HG02588 (cell line): Measurements from ENCODE around the gene DNAJC4.

Source experiments
- ATAC-seq: cut with Tn5 transposase; IDR thresholded peaks from one replicate; pipeline ENCODE4 v1.9.1; 2021; ENCODE audit warnings: mild to moderate bottlenecking, moderate library complexity; ENCODE audit not compliant: unreplicated experiment

DNAJC4 gene

DNA sequence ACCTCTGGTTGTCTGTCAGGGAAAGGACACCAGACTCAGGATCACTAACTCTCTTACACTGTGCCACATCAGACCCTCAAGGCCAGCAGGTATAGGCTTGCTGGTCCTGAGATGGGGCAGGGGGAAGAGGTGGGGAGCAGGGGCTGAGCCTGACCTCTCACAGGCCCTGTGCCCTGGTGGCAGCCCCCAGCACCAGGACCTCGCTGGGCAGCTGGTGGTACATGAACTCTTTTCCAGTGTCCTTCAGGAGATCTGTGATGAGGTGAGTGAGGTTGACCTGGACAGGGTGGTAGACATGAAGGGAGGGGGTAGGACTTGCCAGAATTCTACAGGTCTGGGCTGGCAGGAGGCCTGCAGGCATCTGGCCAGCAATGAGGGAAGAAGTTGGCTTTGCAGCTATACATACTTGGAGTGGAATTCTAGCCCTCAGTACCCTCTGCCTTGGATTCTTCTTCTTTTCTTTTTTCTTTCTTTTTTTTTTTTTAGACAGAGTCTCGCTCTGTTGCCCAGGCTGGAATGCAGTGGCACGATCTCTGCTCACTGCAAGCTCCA, 2.9 kb upstream of the DNAJC4 start:
- no peak for ATAC-seq

DNA sequence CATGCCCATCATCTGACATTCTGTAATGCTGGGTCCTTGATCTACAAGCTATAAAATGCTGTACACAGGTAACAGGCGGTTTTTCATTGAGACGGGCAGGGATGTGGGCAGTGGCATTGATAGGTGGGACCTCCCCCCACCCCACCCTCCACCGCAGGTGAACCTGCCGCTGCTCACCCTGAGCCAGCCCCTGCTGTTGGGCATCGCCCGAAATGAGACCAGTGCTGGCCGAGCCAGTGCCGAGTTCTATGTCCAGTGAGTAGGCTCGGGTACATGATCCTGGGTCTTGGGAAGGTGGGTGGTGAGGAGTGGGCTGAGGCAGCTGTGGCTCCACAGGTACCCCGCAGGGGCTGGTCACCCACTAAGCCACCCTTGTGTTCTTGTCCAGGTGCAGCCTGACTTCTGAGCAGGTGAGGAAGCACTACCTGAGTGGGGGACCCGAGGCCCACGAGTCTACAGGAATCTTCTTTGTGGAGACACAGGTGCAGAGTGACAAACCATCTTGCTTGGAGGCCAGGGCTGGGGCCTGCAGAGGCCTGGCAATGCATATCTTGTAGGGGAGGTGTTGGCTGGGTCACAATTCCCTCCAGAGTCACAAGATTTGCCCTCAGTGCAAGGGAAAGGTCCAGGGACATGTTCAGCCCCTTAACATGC, 1.1 kb upstream of the DNAJC4 start:
- no peak for ATAC-seq

DNA sequence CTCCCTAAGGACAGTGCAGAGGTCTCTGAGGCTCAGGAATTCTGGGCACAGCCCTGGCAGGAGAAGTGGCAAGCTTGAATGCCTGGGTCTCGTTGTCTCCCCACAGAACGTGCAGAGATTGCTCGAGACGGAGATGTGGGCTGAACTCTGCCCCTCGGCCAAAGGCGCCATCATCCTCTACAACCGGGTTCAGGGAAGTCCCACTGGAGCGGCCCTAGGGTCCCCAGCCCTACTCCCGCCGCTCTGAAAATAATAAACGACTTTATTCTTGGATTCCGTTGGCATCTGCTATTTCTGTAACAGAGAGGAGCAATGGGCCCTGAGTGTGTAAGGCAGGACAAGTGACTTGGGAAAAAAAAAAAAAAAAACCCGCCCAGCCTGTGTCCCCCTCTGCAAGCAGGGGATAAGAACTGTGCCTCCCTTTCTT, 591 bp upstream of the DNAJC4 start:
- no peak for ATAC-seq

DNA sequence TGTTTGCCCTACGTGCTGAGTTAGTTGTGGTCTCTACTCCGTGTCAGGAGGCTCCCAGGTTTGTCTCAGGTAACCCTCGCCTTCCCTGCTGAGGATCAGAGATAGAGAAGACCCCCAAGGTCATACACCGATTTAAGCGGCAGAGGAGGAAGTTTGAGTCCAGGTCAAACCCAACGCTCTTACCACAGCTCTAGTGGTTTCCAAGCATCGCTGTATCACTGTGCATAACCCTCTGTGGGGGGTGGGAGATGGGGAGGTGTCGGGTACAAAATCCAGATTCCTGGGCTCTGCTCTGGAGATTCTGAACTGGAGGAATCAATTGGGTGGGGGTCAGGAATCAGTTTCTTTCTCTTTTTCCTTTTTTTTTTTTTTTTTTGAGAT, 627 bp downstream of the DNAJC4 start:
- no peak for ATAC-seq

DNA sequence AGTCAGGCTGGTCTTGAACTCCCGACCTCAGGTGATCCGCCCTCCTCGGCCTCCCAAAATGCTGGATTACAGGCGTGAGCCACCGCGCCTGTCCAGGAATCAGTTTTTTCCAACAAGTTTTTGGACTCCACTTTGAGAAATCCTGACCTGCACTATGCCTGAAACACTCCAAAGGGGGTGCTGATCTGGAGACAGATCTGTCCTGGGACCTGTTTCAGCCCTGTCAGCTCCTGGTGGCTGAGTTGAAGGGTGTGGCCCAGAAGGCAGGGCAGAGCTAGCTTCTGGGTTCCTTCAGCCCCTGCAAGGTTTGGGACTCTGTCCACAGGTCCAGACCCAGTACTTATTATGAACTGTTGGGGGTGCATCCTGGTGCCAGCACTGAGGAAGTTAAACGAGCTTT, 1.2 kb downstream of the DNAJC4 start:
- ATAC-seq: no peak

DNA sequence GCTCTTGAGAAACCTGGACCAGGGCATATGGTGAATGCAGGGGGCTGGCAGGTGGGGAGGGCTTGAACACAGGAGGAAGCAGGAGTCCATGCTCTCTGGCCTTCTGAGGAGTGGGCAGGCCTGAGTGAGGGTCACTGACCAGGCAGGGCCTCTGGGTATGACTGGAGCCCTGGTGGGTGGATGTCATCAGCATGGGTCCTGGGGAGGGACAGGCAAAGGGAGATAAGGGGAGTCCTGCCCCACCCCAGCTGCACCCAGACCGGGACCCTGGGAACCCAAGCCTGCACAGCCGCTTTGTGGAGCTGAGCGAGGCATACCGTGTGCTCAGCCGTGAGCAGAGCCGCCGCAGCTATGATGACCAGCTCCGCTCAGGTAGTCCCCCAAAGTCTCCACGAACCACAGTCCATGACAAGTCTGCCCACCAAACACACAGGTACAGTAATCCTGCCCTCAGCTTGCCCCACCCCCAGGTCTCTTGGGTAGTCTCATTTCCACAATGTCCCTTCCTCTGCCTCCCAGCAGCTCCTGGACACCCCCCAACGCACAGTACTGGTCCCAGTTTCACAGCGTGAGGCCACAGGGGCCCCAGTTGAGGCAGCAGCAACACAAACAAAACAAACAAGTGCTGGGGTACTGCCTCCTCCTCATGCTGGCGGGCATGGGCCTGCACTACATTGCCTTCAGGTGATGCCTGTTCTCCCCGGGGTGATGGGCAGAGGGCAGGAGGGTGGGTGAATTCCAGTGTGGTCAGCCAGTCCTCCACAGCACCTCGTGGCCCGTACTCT, 2.0 kb downstream of the DNAJC4 start:
- ATAC-seq: no peak

DNA sequence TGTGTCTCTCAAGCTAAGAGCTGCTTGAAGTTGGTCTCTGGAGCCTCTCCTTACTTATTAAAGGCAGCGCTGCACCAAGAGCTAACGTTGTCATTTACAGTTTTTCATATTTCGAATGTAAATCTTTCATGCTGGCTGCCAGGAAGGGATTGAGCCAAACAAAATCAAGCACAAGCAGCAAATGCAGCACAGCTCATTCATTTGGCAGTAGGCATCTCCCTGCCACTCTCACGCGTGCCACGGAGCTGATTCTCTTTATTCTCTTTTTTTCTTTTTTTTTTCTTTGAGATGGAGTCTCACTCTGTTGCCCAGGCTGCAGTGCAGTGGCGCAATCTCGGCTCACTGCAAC, 2.6 kb downstream of the DNAJC4 start:
- ATAC-seq: no peak

DNA sequence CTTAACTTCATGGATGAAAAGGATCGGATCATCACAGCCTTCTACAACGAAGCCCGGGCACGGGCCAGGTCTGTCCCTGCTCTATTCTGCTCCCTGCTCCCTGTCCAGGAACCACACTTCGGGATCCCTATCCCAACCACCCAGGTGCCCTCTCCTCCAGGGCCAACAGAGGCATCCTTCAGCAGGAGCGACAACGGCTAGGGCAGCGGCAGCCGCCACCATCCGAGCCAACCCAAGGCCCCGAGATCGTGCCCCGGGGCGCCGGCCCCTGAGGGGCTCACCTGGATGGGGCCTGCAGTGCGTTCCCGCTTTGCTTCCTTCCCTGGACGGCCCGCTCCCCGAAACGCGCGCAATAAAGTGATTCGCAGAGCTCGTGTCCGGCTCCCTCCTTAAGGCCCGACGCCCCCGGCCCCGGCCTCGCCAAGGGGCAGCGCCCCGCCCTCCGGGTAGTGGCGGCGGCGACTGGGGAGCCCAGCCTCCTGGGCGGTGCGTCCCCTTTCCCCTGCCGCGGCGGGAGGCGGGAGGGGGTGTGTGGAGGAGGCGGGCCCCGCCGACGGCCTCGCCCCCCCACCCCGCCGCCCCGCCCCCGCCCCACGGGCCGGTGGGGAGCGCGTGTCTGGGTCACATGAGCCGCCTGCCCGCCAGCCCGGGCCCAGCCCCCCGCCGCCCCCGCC, 3.7 kb downstream of the DNAJC4 start, which contains the start of gene VEGFB:
VEGFB (plus strand) TSS at position 672 of the 674 bp plus-strand sequence. CDS start 250 bp downstream, outside the sequence.
- ATAC-seq: peak; percentile 49

DNA sequence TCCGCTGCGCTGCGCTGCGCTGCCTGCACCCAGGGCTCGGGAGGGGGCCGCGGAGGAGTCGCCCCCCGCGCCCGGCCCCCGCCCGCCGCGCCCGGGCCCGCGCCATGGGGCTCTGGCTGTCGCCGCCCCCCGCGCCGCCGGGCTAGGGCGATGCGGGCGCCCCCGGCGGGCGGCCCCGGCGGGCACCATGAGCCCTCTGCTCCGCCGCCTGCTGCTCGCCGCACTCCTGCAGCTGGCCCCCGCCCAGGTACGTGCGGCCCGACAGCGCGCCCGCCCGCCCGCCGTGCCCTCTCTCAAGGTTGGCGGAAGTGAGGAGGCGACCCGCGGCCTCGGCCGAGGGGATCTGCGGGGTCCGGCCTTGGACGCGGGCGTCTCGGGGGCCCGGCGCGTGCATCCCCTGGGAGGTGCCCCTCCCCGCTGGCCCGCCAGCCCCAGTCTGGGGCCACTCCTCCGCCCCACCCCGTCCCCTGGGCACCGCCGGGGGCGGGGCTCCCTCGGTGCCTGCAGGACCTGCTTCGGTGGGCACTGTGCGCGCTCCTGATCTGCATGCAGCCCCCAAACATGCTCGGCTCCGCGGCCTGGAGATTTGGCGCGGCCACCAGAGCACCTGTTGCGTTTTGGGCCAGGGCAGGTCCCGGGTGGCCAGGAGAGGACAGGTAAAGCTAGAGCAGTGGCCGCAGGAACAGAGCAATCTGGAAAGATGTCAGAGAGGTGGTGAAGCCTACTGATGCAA, 4.5 kb downstream of the DNAJC4 start:
- ATAC-seq: peak; percentile 28

DNA sequence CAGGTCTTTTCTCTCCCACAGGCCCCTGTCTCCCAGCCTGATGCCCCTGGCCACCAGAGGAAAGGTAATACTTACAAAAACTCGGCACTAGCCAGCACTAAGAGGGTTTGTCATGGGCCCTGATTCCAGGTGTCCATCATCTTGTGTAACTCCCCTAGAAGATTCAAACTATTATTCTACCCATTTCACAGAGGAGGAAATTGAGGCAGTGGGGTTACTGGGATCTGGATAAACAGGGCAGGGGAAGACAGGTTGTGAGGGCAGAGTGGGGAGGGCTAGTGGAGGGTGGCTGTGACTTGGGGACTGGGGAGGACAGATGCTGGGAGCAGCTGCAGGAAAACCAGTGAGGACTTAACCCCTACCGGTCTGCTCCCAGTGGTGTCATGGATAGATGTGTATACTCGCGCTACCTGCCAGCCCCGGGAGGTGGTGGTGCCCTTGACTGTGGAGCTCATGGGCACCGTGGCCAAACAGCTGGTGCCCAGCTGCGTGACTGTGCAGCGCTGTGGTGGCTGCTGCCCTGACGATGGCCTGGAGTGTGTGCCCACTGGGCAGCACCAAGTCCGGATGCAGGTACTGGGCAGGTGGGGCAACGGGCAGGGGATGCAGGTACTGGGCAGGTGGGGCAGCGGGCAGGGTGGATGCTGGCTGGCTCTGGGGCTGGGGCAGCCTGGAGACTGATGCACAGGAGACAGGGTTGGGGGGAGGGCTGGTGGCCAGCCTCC, 5.3 kb downstream of the DNAJC4 start:
- ATAC-seq: no peak

DNA sequence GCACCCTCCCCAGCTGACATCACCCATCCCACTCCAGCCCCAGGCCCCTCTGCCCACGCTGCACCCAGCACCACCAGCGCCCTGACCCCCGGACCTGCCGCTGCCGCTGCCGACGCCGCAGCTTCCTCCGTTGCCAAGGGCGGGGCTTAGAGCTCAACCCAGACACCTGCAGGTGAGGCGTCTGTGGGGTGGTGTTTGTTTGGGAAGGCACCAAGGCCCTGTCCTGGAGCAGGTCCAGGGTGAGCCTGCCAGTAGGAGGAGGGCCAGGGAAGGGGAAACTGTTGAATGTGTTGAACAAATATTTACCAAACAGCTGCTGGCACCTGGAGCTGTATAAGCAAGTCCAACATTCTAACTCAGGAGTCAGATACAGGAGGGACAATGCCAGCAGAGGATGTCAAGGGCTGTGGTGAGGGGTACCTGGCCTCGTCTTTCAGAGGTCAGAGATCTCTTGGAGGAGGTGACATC, 7.2 kb downstream of the DNAJC4 start:
- ATAC-seq: no peak

DNA sequence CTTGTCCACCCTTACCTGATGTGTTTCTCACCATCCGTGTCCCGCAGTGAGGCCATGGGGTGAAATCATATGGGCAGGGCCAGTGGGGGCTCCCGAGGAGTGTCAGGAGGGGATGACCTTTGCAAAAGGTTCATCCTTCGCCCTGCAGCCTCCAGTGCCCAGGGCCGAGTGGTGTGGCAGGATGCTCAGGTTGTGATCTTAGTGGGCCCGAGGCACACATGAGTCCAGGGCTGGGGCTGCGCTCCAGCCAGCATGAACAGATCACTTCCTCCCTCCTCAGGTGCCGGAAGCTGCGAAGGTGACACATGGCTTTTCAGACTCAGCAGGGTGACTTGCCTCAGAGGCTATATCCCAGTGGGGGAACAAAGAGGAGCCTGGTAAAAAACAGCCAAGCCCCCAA, 7.7 kb downstream of the DNAJC4 start:
- no peak for ATAC-seq

DNA sequence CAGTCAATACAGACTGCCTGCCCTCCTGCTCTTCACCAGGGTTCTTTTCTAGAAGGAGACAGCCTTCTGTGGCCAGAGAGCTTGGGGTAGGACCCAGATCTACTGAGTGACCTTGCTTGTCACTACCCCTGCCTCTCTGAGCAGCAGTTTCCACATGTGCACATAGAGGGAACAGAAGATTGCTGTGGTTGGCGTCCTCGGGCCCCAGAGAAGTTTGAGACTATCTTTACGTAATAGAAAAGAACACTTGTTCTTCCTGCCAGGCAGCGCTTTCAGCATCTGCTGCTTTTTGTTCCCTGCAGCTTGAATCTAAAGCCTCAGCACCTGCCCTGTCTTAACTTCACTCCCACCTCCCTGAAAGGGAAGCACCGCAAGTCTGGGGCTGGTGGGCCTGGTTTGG, 8.7 kb downstream of the DNAJC4 start:
- no peak for ATAC-seq

DNA sequence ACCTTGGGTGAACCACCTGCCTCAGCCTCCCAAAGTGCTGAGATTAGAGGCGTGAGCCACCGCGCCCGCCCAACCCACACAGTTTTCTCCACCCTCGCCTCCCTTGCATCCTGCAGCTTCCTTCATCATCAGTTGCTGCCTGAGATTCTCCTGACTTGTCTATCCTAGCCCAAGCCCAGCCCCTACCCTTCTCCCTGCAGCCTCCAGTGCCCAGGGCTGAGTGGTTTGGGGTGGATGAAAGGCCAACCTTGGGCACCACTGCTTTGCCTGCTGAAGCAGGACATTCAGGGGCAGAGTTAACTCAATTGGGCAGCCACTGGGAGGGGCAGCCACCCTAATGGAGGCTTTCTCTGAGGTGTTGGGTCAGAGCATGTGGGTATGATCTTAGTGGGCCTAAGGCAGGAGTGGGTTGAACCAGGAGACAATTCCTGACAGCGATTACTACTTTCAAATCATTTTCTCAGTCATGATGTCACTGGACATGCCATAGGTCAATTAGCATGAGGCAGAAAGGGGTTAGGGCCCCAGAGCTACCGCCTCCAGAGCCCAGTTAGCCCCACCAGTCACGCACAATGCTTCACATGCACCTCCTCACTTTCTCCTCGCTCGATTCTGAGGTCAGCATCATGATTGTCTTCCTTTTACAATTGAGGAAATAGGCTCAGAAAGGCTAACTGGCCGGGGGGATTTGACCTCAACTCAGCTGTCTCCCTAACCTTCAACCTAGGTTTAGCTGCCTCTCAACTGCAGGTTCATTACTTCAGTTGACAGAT, 9.5 kb downstream of the DNAJC4 start:
- no peak for ATAC-seq

DNA sequence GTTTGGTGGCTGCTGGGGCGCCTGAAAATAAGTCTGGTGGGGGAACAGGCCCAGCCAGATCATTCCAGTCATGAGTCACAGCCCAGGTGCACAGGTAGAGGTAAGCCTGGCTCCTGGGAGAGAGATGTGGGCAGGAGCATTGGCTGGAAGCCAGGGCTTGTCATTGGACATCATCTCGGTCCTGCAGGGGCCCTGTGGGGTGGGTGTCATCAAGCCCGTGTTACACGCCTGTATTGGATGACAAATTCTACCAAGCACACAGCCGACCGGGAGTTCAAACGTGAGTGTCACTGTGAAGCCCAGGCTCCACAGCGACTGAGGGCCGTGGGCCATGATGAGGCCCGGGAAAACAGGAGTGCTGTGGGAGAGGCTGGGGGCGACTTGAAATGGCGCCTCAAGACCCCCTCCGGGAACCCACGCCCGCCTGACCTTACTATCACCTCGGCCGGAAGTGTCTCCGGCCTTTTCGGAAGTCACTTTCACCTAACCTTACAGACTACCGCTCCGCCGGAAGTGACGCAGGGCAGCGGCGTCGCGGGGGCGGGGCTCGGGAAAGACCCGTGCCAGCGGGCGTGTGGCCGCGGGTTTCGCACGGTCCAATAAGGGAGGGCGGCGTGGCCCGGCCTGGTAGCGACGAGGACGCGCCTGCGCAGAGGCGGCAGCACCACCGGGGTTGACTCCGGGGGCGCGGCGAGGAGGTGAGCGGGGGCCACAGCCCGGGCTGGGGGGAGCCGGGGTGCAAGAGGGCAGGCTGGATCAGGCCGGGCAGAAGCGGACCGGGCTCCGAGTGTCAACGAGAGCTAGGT, 10.3 kb downstream of the DNAJC4 start, which contains the start of gene FKBP2:
FKBP2 (plus strand) TSS at position 661 of the 806 bp plus-strand sequence. CDS start 1,293 bp downstream, outside the sequence.
- peak; percentile 56 for ATAC-seq

DNA sequence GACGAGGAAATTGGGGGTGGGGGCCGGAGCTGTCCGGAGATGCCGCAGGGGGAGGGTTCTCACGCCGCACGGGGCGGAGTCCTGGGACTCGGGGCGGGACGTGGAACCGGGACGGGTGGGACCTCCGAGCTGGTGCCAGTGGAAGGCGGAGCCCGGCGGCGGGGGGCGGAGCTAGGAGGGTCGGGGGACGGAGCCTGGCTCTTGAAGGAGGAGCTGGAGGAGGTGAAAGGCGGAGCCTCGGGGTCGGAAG, 10.8 kb downstream of the DNAJC4 start:
- peak; percentile 60 for ATAC-seq

DNA sequence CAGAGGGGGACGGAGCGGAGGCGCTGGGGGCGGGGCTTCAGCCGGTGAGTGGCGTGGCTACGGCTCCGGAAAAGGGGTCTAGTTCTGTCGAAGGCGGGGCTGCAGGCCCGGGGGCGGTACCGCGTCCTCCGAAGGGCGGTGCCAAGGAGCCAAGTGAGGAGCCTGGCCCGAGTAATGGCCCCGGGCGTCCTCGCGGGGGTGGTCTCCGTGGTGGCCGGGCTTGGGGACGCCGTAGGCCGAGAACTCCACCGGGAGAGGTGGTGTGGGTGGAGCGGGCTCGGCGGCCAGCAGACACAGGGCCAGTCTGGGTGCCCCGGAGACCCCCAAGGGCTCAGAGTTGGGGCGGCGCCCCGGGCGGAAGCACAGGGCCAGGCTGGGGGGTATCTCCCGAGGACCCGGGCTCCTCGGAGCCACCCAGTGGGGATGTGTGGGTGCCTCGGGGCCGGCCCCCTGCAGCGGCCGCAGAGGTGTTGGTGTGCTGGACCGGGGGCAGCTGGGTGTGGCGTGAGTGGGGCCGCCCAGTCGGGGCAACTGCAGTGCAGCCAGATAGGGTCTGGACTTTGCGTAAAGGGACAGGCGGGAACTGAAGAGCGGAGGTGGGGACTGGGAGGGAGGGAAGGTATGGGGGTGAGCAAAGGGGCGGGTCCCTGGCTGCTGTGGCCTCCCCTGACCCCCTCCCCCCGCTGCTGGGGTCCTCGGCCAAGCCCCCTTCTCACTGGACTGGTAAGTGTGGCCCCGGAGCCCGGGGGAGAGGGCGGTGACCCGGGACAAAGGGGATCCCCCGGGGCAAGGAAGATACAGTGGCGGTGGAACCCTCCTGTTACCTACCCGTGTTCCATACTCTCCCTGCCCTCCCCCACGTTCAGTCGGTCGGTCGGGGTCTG, 11.4 kb downstream of the DNAJC4 start:
- ATAC-seq: peak; percentile 56
